Measurements from ENCODE around the gene ARPP21. TPM values are rescaled to one million over a fixed set of nuclear protein-coding genes. Genes with fewer than 3 reads are reported as not detected.

The ARPP21 gene
- 0.15 TPM in 1 of 2 replicates, not detected in the other for total RNA-seq

GRCh38 chr3:35639254-35640186, at the start of gene ARPP21:
TSS of gene ARPP21 (plus strand) at chr3:35639525. CDS start at chr3:35681752, 42,227 bp downstream.
- no peak for DNase-seq (ENCODE audit: low read depth)

- DNase-seq (ENCODE audit: low read depth) = no peak
These were observed 46.6 kb upstream of the ARPP21 start for GRCh38 chr3:35592589-35593295.

- DNase-seq (ENCODE audit: low read depth) = no peak
These were observed 44.6 kb upstream of the ARPP21 start for GRCh38 chr3:35594739-35595138.

- DNase-seq (ENCODE audit: low read depth) = no peak
These were observed 42.9 kb upstream of the ARPP21 start for GRCh38 chr3:35596335-35596995.

- DNase-seq (ENCODE audit: low read depth) = no peak
These were observed 41.8 kb upstream of the ARPP21 start for GRCh38 chr3:35597490-35597889.

GRCh38 chr3:35598804-35599203, 40.5 kb upstream of the ARPP21 start:
- no peak for DNase-seq (ENCODE audit: low read depth)

- DNase-seq (ENCODE audit: low read depth) = no peak
These were observed 37.4 kb upstream of the ARPP21 start for GRCh38 chr3:35601959-35602358.

GRCh38 chr3:35602395-35602936, 36.9 kb upstream of the ARPP21 start:
- DNase-seq (ENCODE audit: low read depth) = no peak

- peak; percentile 34 for DNase-seq (ENCODE audit: low read depth)
These were observed 23.0 kb upstream of the ARPP21 start for GRCh38 chr3:35616346-35616745.

- no peak for DNase-seq (ENCODE audit: low read depth)
These were observed 22.0 kb upstream of the ARPP21 start for GRCh38 chr3:35617370-35617769.

- DNase-seq (ENCODE audit: low read depth) = peak; percentile 4
These were observed 19.1 kb upstream of the ARPP21 start for GRCh38 chr3:35620238-35620637.

- DNase-seq (ENCODE audit: low read depth) = peak; percentile 51
These were observed 14.6 kb upstream of the ARPP21 start for GRCh38 chr3:35624698-35625097.

GRCh38 chr3:35633332-35634124, 5.8 kb upstream of the ARPP21 start:
- DNase-seq (ENCODE audit: low read depth) = peak; percentile 41

GRCh38 chr3:35635407-35635806, 3.9 kb upstream of the ARPP21 start:
- no peak for DNase-seq (ENCODE audit: low read depth)

- no peak for DNase-seq (ENCODE audit: low read depth)
These were observed 3.2 kb upstream of the ARPP21 start for GRCh38 chr3:35635926-35636683.

- DNase-seq (ENCODE audit: low read depth) = no peak
These were observed 910 bp upstream of the ARPP21 start for GRCh38 chr3:35638251-35638979.

GRCh38 chr3:35638980-35639253, 408 bp upstream of the ARPP21 start:
- no peak for DNase-seq (ENCODE audit: low read depth)

GRCh38 chr3:35640190-35641165, 1.2 kb downstream of the ARPP21 start:
- DNase-seq (ENCODE audit: low read depth) = no peak

- no peak for DNase-seq (ENCODE audit: low read depth)
These were observed 2.0 kb downstream of the ARPP21 start for GRCh38 chr3:35641331-35641730.
